ACC112 (cell line): ENCODE data around the gene TRIM41.
"Not testable (repeated sequence)": the region's sequence is repeated elsewhere in the genome, so short reads cannot be mapped to it uniquely, and the experiment has no call there.

Source experiments
- H2AFZ ChIP-seq: fragments of 200-600 bp; sonication (generic); one replicate; pipeline ENCODE4 v1.6.0; 2017; ENCODE audit warnings: antibody characterized with exemption, low read length; ENCODE audit not compliant: unreplicated experiment
- H3K27ac ChIP-seq: fragments of 200-600 bp; sonication (generic); 2 replicates; pipeline ENCODE4 v1.5.1; 2014; ENCODE audit warnings: low read depth, mild to moderate bottlenecking, antibody characterized with exemption, low read length, moderate library complexity
- H3K27me3 ChIP-seq: fragments of 200-600 bp; sonication (generic); 2 replicates; pipeline ENCODE4 v1.6.1; 2014; ENCODE audit warnings: mild to moderate bottlenecking, antibody characterized with exemption, low read length, moderate library complexity, mixed read lengths; ENCODE audit not compliant: insufficient read depth
- H3K36me3 ChIP-seq: fragments of 200-600 bp; sonication (generic); 2 replicates; pipeline ENCODE4 v1.6.1; 2016; ENCODE audit warnings: mild to moderate bottlenecking, antibody characterized with exemption, low read length, moderate library complexity, mixed read lengths; ENCODE audit not compliant: insufficient read depth
- H3K4me1 ChIP-seq: fragments of 200-600 bp; sonication (generic); one replicate; pipeline ENCODE4 v1.6.1; 2016; ENCODE audit warnings: low read length, mixed read lengths; ENCODE audit not compliant: insufficient read depth, unreplicated experiment, control insufficient read depth
- H3K4me3 ChIP-seq: fragments of 200-600 bp; sonication (generic); 2 replicates; pipeline ENCODE4 v1.5.1; 2014; ENCODE audit warnings: mild to moderate bottlenecking, low read depth, low read length
- H3K79me2 ChIP-seq: fragments of 200-600 bp; sonication (generic); one replicate; pipeline ENCODE4 v1.6.0; 2016; ENCODE audit warnings: low read length; ENCODE audit not compliant: control insufficient read depth, unreplicated experiment, insufficient read depth

The TRIM41 gene

DNA sequence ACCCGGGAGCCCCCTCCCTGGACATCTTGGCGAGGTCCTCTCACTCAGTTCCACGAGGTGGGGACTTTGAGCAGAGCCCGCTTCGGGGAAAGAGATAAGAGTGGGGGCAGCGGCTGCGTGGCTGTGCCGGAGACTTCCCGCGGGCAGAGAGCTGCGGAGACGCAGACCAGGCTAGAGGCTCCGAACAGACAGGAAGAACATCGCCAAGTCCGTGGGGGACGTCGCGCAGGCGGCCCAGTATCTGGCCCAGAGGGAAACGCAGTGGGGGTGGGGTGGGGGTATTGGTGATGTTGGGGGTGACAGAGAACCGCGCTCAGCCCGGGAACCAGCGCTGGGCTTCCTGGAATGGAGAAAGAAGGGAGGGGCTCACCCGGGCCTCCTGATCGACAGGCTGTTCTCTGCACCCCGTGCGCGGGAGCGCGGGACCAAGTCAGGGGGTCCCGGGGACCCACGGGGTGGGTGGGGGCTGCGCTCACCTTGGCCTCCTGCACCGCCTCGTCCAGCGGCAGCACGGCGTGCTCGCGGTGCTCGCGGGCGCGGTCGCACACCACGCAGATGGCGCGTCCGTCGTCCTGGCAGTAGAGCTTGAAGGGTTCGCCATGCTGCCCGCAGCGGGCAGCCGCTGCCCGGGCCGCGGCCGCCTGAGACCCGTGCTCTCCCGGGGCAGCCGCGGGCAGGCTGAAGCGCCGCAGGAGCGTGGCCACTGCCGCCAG lies 18.8 kb upstream of the TRIM41 start:
- H3K27me3 ChIP-seq = no peaks in the 10 kb centered on the region; the same call in 1 of the 2 replicates
- H3K27ac ChIP-seq = no peak overlapping the region
- peaks cover 4% of the 10 kb centered on the region for H3K4me1 ChIP-seq
- peak overlapping the region; percentile 10 for H2AFZ ChIP-seq
- no peaks in the 10 kb centered on the region for H3K36me3 ChIP-seq
- H3K79me2 ChIP-seq = no peaks in the 10 kb centered on the region
- H3K4me3 ChIP-seq = peak overlapping the region; percentile 82

DNA sequence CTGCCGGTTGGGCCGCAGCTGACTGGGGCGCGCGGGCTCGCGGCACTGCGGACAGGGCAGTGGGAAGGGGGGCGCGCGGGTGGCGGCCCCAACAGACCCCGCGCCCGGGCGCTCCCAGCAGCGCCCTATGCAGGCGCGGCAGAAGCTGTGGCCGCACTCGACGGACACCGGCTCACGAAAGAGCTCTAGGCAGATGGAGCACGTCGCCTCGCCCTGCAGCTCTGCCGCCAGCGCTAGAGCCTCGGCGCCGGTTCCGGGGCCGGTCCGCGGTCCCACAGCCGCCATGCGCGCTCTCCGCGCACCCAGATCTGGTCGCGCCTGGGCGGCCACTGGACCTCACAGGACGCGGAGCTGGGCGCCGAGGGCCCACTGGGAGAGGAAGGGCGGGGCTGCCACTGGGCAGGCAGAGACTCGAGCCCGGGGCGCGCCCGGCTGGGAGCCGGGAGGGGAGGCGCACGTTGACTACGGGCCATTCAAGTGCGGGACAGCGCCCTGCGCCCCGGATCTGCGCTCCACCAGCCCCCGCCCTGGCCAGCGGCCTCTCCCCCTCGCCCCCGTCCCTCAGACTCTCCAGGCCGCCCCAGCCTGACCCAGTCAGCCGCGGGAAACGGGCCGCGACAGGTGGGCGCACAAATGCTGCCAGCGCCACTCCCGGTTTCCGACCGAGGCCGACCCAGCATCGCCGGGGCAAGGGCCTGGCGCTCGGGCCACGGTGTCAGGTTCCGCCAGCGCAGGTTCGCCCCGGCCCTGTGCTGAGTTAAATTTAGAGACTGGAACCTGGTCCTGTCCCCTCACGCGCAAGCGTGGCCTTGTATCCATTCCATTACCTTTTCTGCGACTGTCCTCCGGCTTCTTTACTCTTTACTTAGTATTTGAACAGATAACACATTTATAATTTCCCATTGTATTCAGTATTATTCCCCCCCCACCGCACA lies 18.0 kb upstream of the TRIM41 start, which contains the start of gene TRIM7:
Gene TRIM7 (minus strand): TSS at position 371 of the 935 bp plus-strand sequence. CDS start 86 bp downstream, at position 285.
- H2AFZ ChIP-seq = peak within 1 kb of the TSS; percentile 36
- H3K79me2 ChIP-seq = no peaks in the 10 kb centered on the region
- peak within 1 kb of the TSS; percentile 82 for H3K4me3 ChIP-seq
- H3K27ac ChIP-seq = no peak within 1 kb of the TSS
- no peaks in the 10 kb centered on the region; the same call in 1 of the 2 replicates for H3K27me3 ChIP-seq
- no peaks in the 10 kb centered on the region for H3K36me3 ChIP-seq
- H3K4me1 ChIP-seq = peaks cover 4% of the 10 kb centered on the region

DNA sequence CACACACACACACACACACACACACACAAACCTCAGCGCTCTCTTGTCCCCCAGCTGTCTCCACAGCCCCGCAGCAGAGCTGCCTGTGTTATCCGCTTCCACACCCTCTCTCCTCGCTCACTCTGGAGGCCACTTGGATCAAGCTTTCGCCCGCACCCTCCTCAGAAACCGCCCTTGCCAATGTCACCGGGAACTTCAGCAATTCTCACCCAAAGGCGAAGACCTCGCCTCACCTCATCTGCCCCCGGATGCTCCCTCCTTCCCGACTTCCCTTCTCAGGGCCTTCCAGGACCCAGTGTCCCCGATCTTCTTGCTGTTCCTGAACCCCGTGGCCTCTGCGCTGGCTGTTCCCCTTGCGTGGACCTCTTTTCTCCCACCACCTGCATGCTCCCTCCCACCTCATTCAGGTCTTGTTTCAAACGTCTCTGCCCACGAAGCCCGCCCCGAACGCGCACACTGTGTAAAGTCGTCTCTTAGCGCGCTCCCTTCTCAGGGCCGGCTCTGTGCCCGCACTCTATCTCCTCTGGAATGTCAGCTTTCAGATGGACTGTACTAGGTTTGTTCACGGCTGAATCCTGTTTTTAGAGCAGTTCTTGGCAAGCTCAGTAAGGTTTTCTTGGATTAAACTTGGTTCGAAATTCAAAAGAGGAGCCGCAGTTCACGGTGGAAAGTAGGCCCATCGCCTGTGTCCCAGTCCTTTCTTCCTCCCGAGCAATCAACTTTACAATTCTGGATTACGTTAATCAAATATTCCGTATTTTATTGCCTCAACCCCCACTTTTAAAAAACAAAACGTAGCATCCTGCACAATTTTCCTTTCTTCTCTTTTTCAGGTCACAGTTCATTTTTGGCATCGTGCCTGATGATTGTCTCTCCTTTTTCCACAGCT lies 17.1 kb upstream of the TRIM41 start:
- no peaks in the 10 kb centered on the region for H3K79me2 ChIP-seq
- no peak overlapping the region for H3K27ac ChIP-seq
- H2AFZ ChIP-seq = no peak overlapping the region
- H3K36me3 ChIP-seq = no peaks in the 10 kb centered on the region
- H3K4me1 ChIP-seq = peaks cover 4% of the 10 kb centered on the region
- H3K27me3 ChIP-seq = no peaks in the 10 kb centered on the region; the same call in 1 of the 2 replicates
- H3K4me3 ChIP-seq = peak overlapping the region; percentile 82

DNA sequence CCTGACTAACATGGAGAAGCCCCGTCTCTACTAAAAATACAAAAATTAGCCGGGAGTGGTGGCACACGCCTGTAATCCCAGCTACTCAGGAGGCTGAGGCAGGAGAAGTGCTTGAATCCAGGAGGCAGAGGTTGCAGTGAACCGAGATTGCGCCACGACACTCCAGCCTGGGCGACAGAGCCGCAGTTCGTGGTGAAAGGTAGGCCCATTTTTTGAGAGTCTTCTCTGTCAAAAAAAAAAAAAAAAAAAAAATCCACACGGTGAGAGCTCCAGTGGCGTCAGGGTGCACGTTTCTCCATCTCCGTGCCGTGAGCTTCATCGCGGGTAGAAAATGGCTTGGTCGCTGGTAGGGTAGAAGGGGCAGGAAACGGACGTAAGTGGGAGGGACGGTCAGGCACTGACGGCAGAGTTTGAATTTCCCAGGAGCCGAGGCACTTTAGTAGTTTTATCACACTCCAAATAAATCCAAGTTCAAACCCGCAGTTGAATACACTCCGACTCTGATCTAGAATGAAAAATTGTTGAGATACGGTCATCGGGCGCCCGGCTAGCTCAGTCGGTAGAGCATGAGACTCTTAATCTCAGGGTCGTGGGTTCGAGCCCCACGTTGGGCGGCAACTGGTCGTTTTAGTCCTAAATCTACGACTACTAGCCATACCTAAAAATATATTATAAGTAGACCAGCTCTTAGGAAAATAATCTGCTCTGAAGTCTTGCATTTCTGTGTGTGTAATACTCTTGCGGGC lies 15.7 kb upstream of the TRIM41 start:
- peaks cover 4% of the 10 kb centered on the region for H3K4me1 ChIP-seq
- H3K36me3 ChIP-seq = no peaks in the 10 kb centered on the region
- peak overlapping the region; percentile 82 for H3K4me3 ChIP-seq
- no peaks in the 10 kb centered on the region for H3K79me2 ChIP-seq
- peak overlapping the region; percentile 83 for H3K27ac ChIP-seq
- H2AFZ ChIP-seq = peak overlapping the region; percentile 66
- no peaks in the 10 kb centered on the region; the same call in 1 of the 2 replicates for H3K27me3 ChIP-seq

DNA sequence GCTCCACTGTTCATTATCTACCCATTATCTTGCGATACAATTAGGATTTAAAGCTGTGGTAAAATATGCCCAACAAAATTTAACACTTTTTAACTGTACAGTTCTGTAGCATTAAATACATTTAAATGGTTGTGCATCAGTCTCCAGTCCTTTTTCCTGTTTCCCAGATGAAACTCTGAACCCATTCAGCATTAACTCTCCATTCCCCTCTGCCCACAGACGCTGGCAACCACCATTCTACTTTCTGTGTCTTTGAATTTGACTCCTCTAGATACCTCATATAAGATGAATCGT lies 15.2 kb upstream of the TRIM41 start:
- Histone ChIP-seq H3K36me3 (no peaks in the 10 kb centered on the region), H3K27ac (no peak overlapping the region), H2AFZ (no peak overlapping the region), H3K4me1 (peaks cover 4% of the 10 kb centered on the region), H3K79me2 (no peaks in the 10 kb centered on the region), H3K27me3 (no peaks in the 10 kb centered on the region; the same call in 1 of the 2 replicates), H3K4me3 (peak overlapping the region; percentile 82; the same call in 1 of the 2 replicates)

DNA sequence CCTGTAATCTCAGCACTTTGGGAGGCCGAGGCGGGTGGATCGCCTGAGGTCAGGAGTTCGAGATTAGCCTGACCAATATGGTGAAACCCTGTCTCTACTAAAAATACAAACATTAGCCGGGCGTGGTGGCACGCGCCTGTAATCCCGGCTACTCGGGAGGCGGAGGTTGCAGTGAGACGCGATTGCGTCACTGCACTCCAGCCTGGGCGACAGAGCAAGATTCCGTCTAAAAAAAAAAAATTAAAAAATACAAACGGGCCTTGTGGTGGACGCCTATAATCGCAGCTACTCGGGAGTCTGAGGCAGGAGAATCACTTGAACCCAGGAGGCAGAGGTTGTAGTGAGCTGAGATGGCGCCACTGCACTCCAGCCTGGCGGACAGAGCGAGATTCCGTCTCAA lies 14.1 kb upstream of the TRIM41 start:
- not testable (repeated sequence) for H2AFZ ChIP-seq, H3K4me3 ChIP-seq, H3K27me3 ChIP-seq, H3K27ac ChIP-seq, H3K79me2 ChIP-seq, H3K4me1 ChIP-seq, H3K36me3 ChIP-seq

DNA sequence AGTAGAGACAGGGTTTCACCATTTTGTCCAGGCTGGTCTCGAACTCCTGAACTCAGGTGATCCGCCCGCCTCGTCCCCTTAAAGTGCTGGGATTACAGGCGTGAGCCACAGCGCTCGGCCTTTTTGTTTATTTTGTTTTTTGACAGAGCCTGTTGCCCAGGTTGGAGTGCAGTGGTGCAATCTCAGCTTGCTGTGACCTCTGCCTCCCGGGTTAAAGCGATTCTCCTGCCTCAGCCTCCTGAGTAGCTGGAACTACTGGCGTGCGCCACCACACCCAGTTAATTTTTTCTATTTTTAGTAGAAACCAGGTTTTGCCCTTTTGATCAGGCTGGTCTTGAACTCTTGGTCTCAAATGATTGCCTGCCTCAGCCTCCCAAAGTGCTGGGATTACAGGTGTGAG lies 12.9 kb upstream of the TRIM41 start:
- H3K79me2 ChIP-seq, H3K4me3 ChIP-seq, H3K36me3 ChIP-seq, H3K4me1 ChIP-seq, H3K27ac ChIP-seq, H2AFZ ChIP-seq, H3K27me3 ChIP-seq: not testable (repeated sequence)

DNA sequence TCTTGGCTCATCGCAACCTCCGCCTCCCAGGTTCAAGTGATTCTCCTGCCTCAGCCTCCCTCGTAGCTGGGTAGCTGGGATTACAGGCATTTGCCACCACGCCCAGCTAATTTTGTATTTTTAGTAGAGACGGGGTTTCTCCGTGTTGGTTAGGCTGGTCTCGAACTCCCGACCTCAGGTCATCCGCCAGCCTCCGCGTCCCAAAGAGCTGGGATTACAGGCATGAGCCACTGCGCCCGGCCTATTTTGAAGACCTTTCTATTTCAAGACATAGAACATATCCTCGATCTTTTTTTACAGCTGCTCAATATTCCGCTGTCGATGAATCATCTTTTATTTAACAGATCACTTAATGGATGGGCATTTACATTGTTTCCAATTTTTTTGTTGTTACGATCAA lies 12.4 kb upstream of the TRIM41 start:
- not testable (repeated sequence) for H3K27ac ChIP-seq, H3K36me3 ChIP-seq, H3K4me3 ChIP-seq, H3K27me3 ChIP-seq, H3K4me1 ChIP-seq, H3K79me2 ChIP-seq, H2AFZ ChIP-seq

DNA sequence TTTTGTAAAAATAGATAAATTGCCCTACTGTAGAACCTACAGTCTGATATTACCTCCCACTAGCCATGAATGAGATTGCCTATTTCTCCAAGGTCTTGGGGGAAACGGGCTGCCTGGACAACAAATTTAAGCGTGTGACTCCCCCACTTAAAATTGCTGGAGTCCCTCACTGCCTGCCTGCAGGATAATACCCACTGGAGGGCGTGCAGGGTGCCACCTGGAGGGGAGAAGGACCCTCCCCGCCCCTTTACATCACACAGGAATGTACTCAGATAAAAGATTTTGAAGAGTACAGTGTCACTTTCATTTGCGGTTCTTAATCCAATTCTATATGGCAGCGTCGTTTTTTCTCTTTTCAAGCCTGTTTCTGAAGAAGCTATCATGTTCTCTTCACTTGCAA lies 11.9 kb upstream of the TRIM41 start:
- Histone ChIP-seq H3K4me3 (no peak overlapping the region), H3K36me3 (no peaks in the 10 kb centered on the region), H3K4me1 (peaks cover under 1% of the 10 kb centered on the region), H2AFZ (no peak overlapping the region), H3K79me2 (no peaks in the 10 kb centered on the region), H3K27me3 (no peaks in the 10 kb centered on the region), H3K27ac (no peak overlapping the region)

DNA sequence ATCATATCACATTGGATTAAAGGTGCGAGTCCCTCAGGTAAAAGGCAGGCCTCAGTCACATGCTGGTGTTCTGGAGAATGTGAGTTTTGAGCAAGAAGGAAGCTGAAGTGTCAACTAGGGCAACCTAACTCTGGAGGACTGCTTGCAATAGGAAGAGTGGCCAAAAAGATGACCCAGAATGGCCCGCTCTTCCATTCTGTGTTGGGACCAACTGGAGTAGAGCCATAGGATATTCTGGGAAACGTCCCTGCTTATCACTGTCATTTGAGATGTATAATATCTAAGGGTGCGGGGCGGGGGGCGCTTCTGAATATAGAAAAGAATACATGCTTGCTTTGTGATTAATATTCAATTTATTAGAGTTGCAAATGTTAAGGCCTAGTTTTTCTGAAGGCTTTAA lies 11.0 kb upstream of the TRIM41 start:
- Histone ChIP-seq H3K27ac (no peak overlapping the region), H3K4me1 (no peaks in the 10 kb centered on the region), H3K27me3 (no peaks in the 10 kb centered on the region), H3K36me3 (no peaks in the 10 kb centered on the region), H2AFZ (no peak overlapping the region), H3K79me2 (no peaks in the 10 kb centered on the region), H3K4me3 (no peak overlapping the region)
